GM21423 (cell line): ENCODE measurements around the gene IFNAR1.
"Not testable (repeated sequence)": the region's sequence is repeated elsewhere in the genome, so short reads cannot be mapped to it uniquely, and the experiment has no call there.

Source experiments
- ATAC-seq: cut with Tn5 transposase; IDR thresholded peaks from one replicate; pipeline ENCODE4 v1.9.1; 2021; ENCODE audit warnings: mild to moderate bottlenecking, moderate library complexity; ENCODE audit not compliant: unreplicated experiment

The IFNAR1 gene

DNA sequence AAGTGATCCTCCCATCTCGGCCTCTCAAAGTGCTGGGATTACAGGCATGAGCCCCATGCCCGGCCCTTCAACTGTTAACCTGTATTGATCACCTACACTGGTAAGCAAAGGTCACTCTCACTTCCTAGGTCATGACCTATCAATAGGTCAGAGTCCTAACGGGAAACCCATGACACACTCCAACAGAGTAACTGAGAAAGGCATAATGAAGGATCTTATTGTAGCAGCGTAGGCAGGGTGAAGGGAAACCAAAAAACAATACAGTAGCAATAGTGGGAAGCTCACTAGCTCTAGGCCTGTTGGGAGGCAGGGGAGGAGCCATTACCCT lies 19.5 kb upstream of the IFNAR1 start:
- no peak for ATAC-seq

GRCh38 chr21:33305938-33306337 lies 18.8 kb upstream of the IFNAR1 start:
- ATAC-seq: no peak

DNA sequence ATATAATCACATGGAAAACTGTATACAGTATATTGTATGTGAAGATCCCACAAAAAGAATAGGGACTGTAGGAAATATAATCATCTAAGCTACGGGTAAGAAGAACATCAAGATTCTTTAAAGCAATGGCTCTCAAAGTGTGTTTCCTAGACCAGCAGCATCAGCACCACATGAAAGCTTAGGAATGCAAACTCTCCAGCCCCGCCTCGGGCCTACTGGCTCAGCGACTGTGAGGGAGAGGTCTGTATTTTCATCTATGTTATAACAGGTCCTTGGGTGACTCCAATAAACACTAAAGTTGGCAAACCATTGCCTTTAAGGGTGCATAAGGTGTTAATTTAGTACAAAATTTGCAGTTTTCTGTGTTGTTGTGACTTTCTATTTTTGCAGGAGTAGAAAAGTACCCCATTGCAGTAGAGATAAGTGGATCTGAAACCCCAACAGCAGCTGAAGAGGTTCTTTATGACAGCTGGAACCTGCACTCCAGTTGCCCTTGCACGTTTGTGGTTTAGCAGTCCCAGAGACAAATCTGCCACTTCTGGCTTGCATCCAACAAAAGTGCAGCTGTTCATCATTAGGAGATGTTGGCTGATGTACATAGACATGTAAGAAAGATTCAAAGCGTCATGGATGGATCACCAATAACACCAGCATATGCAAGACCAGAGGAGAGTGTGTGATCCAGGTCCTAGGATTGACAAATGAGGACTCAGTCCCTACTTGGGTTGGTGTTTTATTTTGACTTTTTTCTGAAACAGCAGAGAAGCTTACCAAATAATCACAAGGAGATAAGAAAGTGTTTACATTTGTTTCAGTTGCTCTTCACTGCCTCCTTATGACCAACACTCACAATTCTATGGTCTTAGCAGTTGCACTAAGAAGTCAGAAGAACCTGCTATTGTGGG lies 15.9 kb upstream of the IFNAR1 start:
- peak; percentile 84 for ATAC-seq

DNA sequence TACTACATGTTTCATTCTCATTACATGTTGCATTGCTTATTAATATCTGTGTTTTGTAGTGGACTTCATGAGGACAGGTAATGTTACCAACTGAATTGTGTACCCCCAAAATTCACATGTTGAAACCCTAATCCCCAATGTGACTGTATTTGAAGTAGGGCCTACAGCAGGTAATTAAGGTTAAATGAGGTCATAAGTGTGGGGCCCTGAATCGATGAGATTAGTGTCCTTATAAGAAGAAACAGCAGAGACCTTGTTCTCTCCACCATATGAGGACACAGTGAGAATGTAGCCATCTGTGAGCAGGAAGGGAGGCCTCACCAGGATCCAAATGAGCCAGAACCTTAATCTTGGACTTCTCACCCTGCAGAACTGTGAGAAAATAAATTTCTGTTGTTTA lies 15.0 kb upstream of the IFNAR1 start:
- no peak for ATAC-seq

DNA sequence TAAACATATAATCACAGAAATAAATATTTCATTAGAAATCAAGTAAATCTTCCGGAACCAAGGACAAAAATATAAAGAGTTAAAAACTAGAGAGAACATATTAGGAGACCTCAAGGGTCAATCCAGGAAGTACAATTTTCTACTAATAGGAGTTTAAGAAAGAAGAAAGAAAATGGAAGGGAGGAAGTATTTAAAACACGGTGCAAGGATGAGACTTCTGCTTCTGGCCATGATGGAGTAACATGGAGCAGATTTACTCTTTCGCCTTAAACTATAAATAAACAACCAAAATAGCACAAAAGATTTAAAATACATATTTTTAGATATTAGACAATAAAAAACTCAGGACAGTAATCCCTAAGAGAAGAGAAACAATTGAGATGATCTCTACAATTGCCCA lies 12.6 kb upstream of the IFNAR1 start:
- no peak for ATAC-seq

DNA sequence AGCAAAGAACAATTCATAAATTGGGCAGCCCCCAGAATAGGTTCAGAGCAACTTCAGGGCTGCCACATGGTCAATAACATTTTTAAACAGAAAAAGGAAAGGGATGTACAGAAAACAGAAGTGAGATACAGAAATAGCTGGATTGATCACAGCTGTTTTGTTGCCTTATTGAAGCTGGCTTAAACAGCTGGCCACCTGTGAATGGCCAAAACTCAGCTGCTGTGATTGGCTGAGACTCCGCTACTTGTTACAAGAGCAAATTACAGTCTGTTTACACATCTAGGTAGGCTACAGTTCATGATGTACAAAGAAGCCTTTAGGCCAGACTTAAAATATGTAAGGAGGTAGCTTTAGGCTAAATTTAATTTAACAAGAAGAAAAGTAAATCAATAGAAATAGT lies 11.6 kb upstream of the IFNAR1 start:
- ATAC-seq: no peak

- ATAC-seq: no peak
These were observed 11.2 kb upstream of the IFNAR1 start for GRCh38 chr21:33313611-33314010.

DNA sequence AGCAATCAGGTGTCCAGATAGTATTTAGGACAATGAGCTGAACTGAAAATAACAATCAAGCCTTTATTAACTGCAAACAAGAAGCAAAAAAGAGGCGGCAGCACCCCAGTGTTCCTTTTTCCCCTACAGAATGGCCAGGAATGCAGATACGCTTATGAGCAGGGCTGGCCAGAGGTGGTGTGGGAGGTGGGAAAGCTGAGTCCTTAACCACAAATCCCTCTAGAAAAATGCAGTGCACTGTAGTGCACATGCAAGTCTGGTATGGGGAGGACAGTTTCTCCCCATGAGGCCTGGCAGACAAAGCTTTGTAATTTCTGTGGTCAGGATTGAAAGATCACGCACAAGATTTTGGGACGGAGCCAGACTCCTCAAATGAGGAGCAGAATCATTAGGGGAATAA lies 10.7 kb upstream of the IFNAR1 start:
- no peak for ATAC-seq

DNA sequence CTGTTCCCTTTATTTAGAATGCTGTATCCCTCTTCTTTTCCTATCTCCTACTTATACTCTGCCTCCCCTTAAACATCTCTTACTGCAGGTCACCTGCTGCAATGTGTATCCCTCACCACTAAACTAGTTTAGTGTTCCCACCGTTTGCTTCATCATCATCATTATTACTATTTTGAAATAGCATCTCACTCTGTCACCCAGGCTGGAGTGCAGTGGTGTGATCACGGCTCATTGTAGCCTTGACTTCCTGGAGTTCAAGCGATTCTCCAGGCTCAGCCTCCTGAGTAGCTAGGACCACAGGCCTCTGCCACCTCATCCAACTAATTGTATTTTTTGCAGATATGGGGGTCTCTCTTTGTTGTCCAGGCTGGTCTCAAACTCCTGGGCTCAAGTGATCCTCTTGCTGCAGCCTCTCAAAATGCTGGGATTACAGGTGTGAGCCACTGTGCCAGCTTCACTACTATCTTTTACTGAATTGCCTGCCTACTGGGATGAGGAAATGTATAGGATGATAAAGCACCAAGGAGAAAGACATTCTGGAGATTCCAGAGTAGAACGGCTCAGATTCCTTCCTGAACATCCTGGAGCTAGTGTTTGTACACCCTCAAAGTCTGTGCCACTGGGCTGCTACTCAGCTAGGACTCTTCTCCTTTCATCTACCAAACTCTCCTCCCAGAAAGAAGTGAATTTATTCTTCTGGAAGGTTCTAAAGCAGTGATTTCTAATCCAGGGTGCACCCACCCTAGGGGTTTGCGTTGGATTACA lies 8.6 kb upstream of the IFNAR1 start:
- no peak for ATAC-seq

GRCh38 chr21:33317145-33317544 lies 7.6 kb upstream of the IFNAR1 start:
- no peak for ATAC-seq

GRCh38 chr21:33317786-33318486 lies 6.8 kb upstream of the IFNAR1 start:
- ATAC-seq: no peak

DNA sequence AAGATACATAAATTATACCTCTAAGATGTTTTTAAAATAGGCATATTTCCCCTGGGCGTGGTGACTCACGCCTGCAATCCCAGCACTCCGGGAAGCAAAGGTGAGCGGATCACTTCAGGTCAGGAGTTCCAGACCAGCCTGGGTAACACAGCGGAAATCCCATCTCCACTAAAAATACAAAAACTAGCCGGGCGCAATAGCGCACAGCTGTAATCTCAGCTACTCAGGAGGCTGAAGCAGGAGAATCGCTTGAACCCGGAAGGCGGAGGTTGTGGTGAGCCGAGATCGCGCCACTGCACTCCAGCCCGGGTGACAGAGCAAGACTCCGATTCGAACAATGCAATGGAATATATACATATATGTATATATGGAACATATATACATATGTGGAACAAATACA lies 3.8 kb upstream of the IFNAR1 start:
- ATAC-seq: not testable (repeated sequence)

GRCh38 chr21:33323610-33324009 lies 1.2 kb upstream of the IFNAR1 start:
- ATAC-seq: not testable (repeated sequence)

GRCh38 chr21:33325222-33326067 lies 675 bp downstream of the IFNAR1 start:
- ATAC-seq: peak; percentile 32

GRCh38 chr21:33327326-33327725 lies 2.6 kb downstream of the IFNAR1 start:
- ATAC-seq: no peak

DNA sequence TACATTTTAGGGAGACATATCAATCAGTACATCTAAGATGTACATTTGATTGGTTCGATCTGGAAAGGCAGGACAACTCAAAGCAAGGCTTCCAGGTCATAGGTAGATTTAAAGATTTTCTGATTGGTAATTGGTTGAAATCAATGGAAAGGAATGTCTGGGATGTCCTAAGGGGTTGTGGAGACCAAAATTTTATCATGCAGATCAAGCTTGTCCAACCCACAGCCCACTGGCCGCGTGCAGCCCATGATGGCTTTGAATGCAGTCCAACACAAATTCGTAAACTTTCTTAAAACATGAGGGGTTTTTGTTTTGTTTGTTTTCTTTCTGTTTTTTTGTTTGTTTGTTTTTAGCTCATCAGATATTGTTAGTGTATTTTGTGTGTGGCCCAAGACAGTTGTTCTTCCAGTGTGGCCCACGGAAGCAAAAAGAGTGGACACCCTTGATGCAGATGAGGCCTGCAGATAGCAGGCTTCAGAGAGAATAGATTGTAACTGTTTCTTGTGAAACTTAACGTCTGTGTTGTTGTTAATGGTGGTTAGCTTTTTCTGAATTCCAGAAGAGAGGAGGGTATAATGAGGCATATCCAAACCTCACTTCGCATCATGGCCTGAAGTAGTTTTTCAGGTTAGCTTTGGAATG lies 3.1 kb downstream of the IFNAR1 start:
- ATAC-seq: no peak

DNA sequence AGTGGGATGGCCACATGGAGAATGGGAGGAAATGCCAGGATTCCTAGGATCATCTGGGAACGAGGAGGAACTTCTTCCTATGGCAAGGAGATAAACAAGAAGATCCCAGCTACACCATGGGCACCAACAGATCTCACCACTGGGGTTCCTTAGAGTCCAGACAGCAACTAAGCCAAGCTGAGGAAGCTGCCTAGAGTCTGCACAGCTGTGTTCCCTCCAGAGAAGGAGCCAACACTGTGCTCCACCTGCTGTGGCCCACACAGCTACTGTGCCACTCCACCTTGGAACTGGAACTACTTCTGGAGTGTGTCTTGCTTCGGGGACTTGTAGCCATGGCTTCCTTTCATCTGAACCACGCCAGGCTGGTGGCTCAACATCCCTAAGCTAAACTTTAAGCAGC lies 6.0 kb downstream of the IFNAR1 start:
- ATAC-seq: no peak

- peak; percentile 79 for ATAC-seq
These were observed 7.4 kb downstream of the IFNAR1 start for GRCh38 chr21:33332143-33332542.

DNA sequence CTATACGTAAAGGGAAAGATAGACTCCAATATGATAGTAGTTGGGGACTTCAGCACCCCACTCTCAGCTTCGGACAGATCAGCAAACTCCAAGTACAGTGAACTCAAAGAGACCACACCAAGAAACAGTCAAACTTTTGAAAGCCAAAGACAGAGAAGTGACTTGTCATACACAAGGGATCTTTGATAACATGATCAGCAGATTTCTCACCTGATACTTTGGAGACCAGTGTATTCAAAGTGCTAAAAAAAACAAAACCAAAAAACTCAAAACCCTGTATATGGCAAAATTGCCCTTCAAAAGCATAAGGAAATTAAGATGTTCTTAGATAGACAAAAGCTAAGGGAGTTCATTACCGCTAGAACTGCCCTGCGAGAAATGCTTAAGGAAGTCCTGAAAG lies 9.4 kb downstream of the IFNAR1 start:
- no peak for ATAC-seq

DNA sequence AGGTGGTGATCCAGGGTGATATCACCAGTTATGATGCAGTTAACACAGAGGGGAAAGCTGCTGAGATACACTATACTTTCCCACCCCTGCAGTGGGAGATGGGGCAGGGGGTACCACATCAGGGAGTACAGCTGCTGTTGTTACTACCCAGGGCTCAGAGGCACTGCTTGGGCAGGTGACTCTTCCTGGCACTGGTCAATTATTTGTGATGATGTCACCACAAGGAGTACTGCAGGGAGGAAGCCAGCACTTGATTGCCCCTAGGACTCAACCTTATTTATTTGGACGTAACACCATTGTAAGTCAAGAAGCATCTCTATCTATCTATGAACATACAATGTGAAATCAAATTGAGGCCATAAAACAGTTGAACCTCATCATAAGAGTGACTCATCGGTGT lies 10.1 kb downstream of the IFNAR1 start:
- ATAC-seq: no peak
